HEK293T (cell line): ENCODE results near the gene LTK.
A peak's percentile ranks its signal among the peaks of the same experiment; 100 is the strongest.

Source experiments
- CTCF ChIA-PET: fragments of 350-600 bp; formaldehyde crosslinking; extraction: SDS; loops from one replicate; lab custom pipeline; 2021; ENCODE audit warnings: antibody characterized with exemption, inconsistent platforms; lab: Yijun Ruan, JAX
- POLR2A ChIA-PET: fragments of 350-600 bp; formaldehyde crosslinking; extraction: SDS; loops from one replicate; lab custom pipeline; 2020; ENCODE audit warnings: antibody characterized with exemption, inconsistent platforms; lab: Yijun Ruan, JAX
- DNase-seq: peaks from one replicate; pipeline ENCODE4 v3.0.0; 2012; ENCODE audit warnings: mixed read lengths; ENCODE audit errors: extremely low spot score
- ARNT ChIP-seq: fragments of 450-650 bp; IDR thresholded peaks from 2 replicates; pipeline ENCODE4 v1.6.1; 2017; ENCODE audit warnings: mild to moderate bottlenecking
- BHLHE40 ChIP-seq: fragments of 450-650 bp; IDR thresholded peaks from 2 replicates; pipeline ENCODE4 v1.6.1; 2016; ENCODE audit warnings: mild to moderate bottlenecking, moderate library complexity, borderline replicate concordance
- CTBP1 ChIP-seq: fragments of 450-650 bp; IDR thresholded peaks from 2 replicates; pipeline ENCODE4 v1.6.1; 2016; ENCODE audit warnings: borderline replicate concordance
- ELF4 ChIP-seq: fragments of 450-650 bp; IDR thresholded peaks from 2 replicates; pipeline ENCODE4 v1.6.1; 2017; ENCODE audit warnings: antibody characterized with exemption
- FOXA1 ChIP-seq: fragments of 450-650 bp; IDR thresholded peaks from 2 replicates; pipeline ENCODE4 v1.6.1; 2016; ENCODE audit warnings: mild to moderate bottlenecking
- FOXK2 ChIP-seq: fragments of 450-650 bp; IDR thresholded peaks from 2 replicates; pipeline ENCODE4 v1.6.1; 2016; ENCODE audit warnings: mild to moderate bottlenecking
- FOXM1 ChIP-seq: fragments of 450-650 bp; IDR thresholded peaks from 2 replicates; pipeline ENCODE4 v1.6.1; 2017; ENCODE audit warnings: mild to moderate bottlenecking, borderline replicate concordance
- HDGF ChIP-seq: fragments of 450-650 bp; IDR thresholded peaks from 2 replicates; pipeline ENCODE4 v1.6.1; 2017; ENCODE audit warnings: antibody characterized with exemption, borderline replicate concordance
- L3MBTL2 ChIP-seq: fragments of 450-650 bp; conservative IDR thresholded peaks from 2 replicates; pipeline ENCODE4 v1.6.1; 2016; ENCODE audit warnings: mild to moderate bottlenecking
- LEF1 ChIP-seq: fragments of 450-650 bp; IDR thresholded peaks from 2 replicates; pipeline ENCODE4 v1.6.1; 2017; ENCODE audit warnings: mild to moderate bottlenecking, borderline replicate concordance
- NFRKB ChIP-seq: fragments of 450-650 bp; IDR thresholded peaks from 2 replicates; pipeline ENCODE4 v1.6.1; 2016; ENCODE audit warnings: mild to moderate bottlenecking, moderate library complexity
- PKNOX1 ChIP-seq: fragments of 450-650 bp; IDR thresholded peaks from 2 replicates; pipeline ENCODE4 v1.6.1; 2016
- SP1 ChIP-seq: fragments of 450-650 bp; IDR thresholded peaks from 2 replicates; pipeline ENCODE4 v1.6.1; 2017
- SUZ12 ChIP-seq: fragments of 450-650 bp; IDR thresholded peaks from 2 replicates; pipeline ENCODE4 v1.6.1; 2016; ENCODE audit warnings: mild to moderate bottlenecking
- TARDBP ChIP-seq: fragments of 450-650 bp; IDR thresholded peaks from 2 replicates; pipeline ENCODE4 v1.6.1; 2016
- ZNF384 ChIP-seq: fragments of 450-650 bp; IDR thresholded peaks from 2 replicates; pipeline ENCODE4 v1.6.1; 2016

LTK gene

GRCh38 chr15:41513506-41514227 is at the start of gene LTK:
LTK (minus strand) TSS chr15:41513827; CDS start chr15:41513709, 118 bp downstream.
- DNase-seq, result peak; percentile 69
- CTCF ChIA-PET, result no interaction called here
- TF ChIP-seq HDGF, result no peak
- no peak for TF ChIP-seq ZNF384
- POLR2A ChIA-PET, result interaction anchor here (1.1 to 1.7 kb wide), 2 partner anchors 21 to 48 kb away, joined by 3 to 6 read pairs; partner anchors contain the start of gene ITPKA

- ChIA-PET POLR2A (interaction anchor here (0.6 to 2.3 kb wide), 2 partner anchors 19 to 355 kb away, joined by 3 to 6 read pairs; partner anchors contain the start of gene RPAP1), CTCF (interaction anchor here (0.5 to 0.6 kb wide), 2 partner anchors 41 to 265 kb away, joined by 3 to 7 read pairs; no protein-coding TSS in a partner anchor)
- no peak for DNase-seq
- TF ChIP-seq SUZ12 (no peak), BHLHE40 (no peak), ELF4 (no peak), FOXK2 (no peak), TARDBP (no peak), ZNF384 (no peak), FOXM1 (no peak), FOXA1 (no peak)
Observed at GRCh38 chr15:41562784-41563198, 49.2 kb upstream of the LTK start.

- CTCF ChIA-PET, result interaction anchor here (0.5 kb wide), 1 partner anchor 41 kb away, joined by 3 read pairs; no protein-coding TSS in a partner anchor
- no peak for DNase-seq
- no peak for TF ChIP-seq SUZ12
- no peak for TF ChIP-seq CTBP1
- TF ChIP-seq FOXK2, result no peak
- no peak for TF ChIP-seq FOXM1
- TF ChIP-seq ZNF384, result no peak
- no peak for TF ChIP-seq ELF4
- no peak for TF ChIP-seq TARDBP
- no peak for TF ChIP-seq L3MBTL2
- TF ChIP-seq NFRKB, result no peak
- POLR2A ChIA-PET, result interaction anchor here (0.6 to 2.3 kb wide), 3 partner anchors 18 to 356 kb away, joined by 3 to 6 read pairs (median 3); partner anchors contain the start of gene RPAP1
Observed at GRCh38 chr15:41562244-41562643, 48.6 kb upstream of the LTK start.

- ChIA-PET CTCF (interaction anchor here (0.7 to 1.3 kb wide), 2 partner anchors 23 to 41 kb away, joined by 4 read pairs; no protein-coding TSS in a partner anchor), POLR2A (interaction anchor here (1.0 to 2.3 kb wide), 2 partner anchors 18 to 59 kb away, joined by 3 to 6 read pairs; partner anchors contain the start of gene RPAP1)
- DNase-seq, result no peak
- TF ChIP-seq SUZ12 (no peak), FOXM1 (no peak), CTBP1 (no peak), SP1 (no peak), ARNT (no peak), NFRKB (no peak), BHLHE40 (no peak), PKNOX1 (no peak), HDGF (no peak), FOXK2 (no peak), ELF4 (no peak), FOXA1 (no peak), ZNF384 (no peak), TARDBP (no peak), LEF1 (no peak), L3MBTL2 (no peak)
Observed at GRCh38 chr15:41561777-41562145, 48.1 kb upstream of the LTK start.

- POLR2A ChIA-PET, result interaction anchor here (1.0 to 2.3 kb wide), 2 partner anchors 17 to 60 kb away, joined by 3 to 6 read pairs; partner anchors contain the start of gene RPAP1
- TF ChIP-seq LEF1 (no peak), NFRKB (no peak), FOXM1 (no peak), ZNF384 (no peak), BHLHE40 (no peak), SUZ12 (no peak), TARDBP (no peak), CTBP1 (no peak), L3MBTL2 (no peak), PKNOX1 (no peak), FOXA1 (no peak), ARNT (no peak), FOXK2 (no peak), ELF4 (no peak), HDGF (no peak), SP1 (no peak)
- DNase-seq, result no peak
- CTCF ChIA-PET, result interaction anchor here (0.6 to 1.3 kb wide), 3 partner anchors 22 to 120 kb away, joined by 3 to 4 read pairs (median 4); no protein-coding TSS in a partner anchor
Observed at GRCh38 chr15:41561104-41561776, 47.6 kb upstream of the LTK start.

GRCh38 chr15:41560572-41560874 is 46.9 kb upstream of the LTK start:
- CTCF ChIA-PET, result interaction anchor here (0.6 to 1.3 kb wide), 2 partner anchors 43 to 121 kb away, joined by 3 to 4 read pairs; no protein-coding TSS in a partner anchor
- TF ChIP-seq LEF1 (no peak), FOXM1 (no peak), FOXK2 (no peak), PKNOX1 (no peak), L3MBTL2 (no peak), SP1 (no peak), FOXA1 (no peak), CTBP1 (no peak), ZNF384 (no peak), HDGF (no peak), SUZ12 (no peak)
- DNase-seq, result no peak
- POLR2A ChIA-PET, result interaction anchor here (1.2 kb wide), 1 partner anchor 16 kb away, joined by 4 read pairs; the partner anchor contains the start of gene RPAP1
